HEK293T (cell line): ENCODE data around the gene ZNF331.

Experiments
- CTCF ChIA-PET: fragments of 350-600 bp; formaldehyde crosslinking; extraction: SDS; loops from one replicate; lab custom pipeline; 2021; ENCODE audit warnings: antibody characterized with exemption, inconsistent platforms; lab: Yijun Ruan, JAX
- POLR2A ChIA-PET: fragments of 350-600 bp; formaldehyde crosslinking; extraction: SDS; loops from one replicate; lab custom pipeline; 2020; ENCODE audit warnings: antibody characterized with exemption, inconsistent platforms; lab: Yijun Ruan, JAX
- DNase-seq: peaks from one replicate; pipeline ENCODE4 v3.0.0; 2012; ENCODE audit warnings: mixed read lengths; ENCODE audit errors: extremely low spot score
- ARNT ChIP-seq: fragments of 450-650 bp; IDR thresholded peaks from 2 replicates; pipeline ENCODE4 v1.6.1; 2017; ENCODE audit warnings: mild to moderate bottlenecking
- BHLHE40 ChIP-seq: fragments of 450-650 bp; IDR thresholded peaks from 2 replicates; pipeline ENCODE4 v1.6.1; 2016; ENCODE audit warnings: mild to moderate bottlenecking, moderate library complexity, borderline replicate concordance
- CTBP1 ChIP-seq: fragments of 450-650 bp; IDR thresholded peaks from 2 replicates; pipeline ENCODE4 v1.6.1; 2016; ENCODE audit warnings: borderline replicate concordance
- ELF4 ChIP-seq: fragments of 450-650 bp; IDR thresholded peaks from 2 replicates; pipeline ENCODE4 v1.6.1; 2017; ENCODE audit warnings: antibody characterized with exemption
- FOXA1 ChIP-seq: fragments of 450-650 bp; IDR thresholded peaks from 2 replicates; pipeline ENCODE4 v1.6.1; 2016; ENCODE audit warnings: mild to moderate bottlenecking
- FOXK2 ChIP-seq: fragments of 450-650 bp; IDR thresholded peaks from 2 replicates; pipeline ENCODE4 v1.6.1; 2016; ENCODE audit warnings: mild to moderate bottlenecking
- FOXM1 ChIP-seq: fragments of 450-650 bp; IDR thresholded peaks from 2 replicates; pipeline ENCODE4 v1.6.1; 2017; ENCODE audit warnings: mild to moderate bottlenecking, borderline replicate concordance
- HDGF ChIP-seq: fragments of 450-650 bp; IDR thresholded peaks from 2 replicates; pipeline ENCODE4 v1.6.1; 2017; ENCODE audit warnings: antibody characterized with exemption, borderline replicate concordance
- L3MBTL2 ChIP-seq: fragments of 450-650 bp; conservative IDR thresholded peaks from 2 replicates; pipeline ENCODE4 v1.6.1; 2016; ENCODE audit warnings: mild to moderate bottlenecking
- LEF1 ChIP-seq: fragments of 450-650 bp; IDR thresholded peaks from 2 replicates; pipeline ENCODE4 v1.6.1; 2017; ENCODE audit warnings: mild to moderate bottlenecking, borderline replicate concordance
- NFRKB ChIP-seq: fragments of 450-650 bp; IDR thresholded peaks from 2 replicates; pipeline ENCODE4 v1.6.1; 2016; ENCODE audit warnings: mild to moderate bottlenecking, moderate library complexity
- SP1 ChIP-seq: fragments of 450-650 bp; IDR thresholded peaks from 2 replicates; pipeline ENCODE4 v1.6.1; 2017
- SUZ12 ChIP-seq: fragments of 450-650 bp; IDR thresholded peaks from 2 replicates; pipeline ENCODE4 v1.6.1; 2016; ENCODE audit warnings: mild to moderate bottlenecking
- TARDBP ChIP-seq: fragments of 450-650 bp; IDR thresholded peaks from 2 replicates; pipeline ENCODE4 v1.6.1; 2016
- ZNF384 ChIP-seq: fragments of 450-650 bp; IDR thresholded peaks from 2 replicates; pipeline ENCODE4 v1.6.1; 2016
- TF ChIP-seq, protein P1 (sequence below): fragments of 450-650 bp; IDR thresholded peaks from 2 replicates; pipeline ENCODE4 v1.6.1; 2016

Gene ZNF331

DNA sequence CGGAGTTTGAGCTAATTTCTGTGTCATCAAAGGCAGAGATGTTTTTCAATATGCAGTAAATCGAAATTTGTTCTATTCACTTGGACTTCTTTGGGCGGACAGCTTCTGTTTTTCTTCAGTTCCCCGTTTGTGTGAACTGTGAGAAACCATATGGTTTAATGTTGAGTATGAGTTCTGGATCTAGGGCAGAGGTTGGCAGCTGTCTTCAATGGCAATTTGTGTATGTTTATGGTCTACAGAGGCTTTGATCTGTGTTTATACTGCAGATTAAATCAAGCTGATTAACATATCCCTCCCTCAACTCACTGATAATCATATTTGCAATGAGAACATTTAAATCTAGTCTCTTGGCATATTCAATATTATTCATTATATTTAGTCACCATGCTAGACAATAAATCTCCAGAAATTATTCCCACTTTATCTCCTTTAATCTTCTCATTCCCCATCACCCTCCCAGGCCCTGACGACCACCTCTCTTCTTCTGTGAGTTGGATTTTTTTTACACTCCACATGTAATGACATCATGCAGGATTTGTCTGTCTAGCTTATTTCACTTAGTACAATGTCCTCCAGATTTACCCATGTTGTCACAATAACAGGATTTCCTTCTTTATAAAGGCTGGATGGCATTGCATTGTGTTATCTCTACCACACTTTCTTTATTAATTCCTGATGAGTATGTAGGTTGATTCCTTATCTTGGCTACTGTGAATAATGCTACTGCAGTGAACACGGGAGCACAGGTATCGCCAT lies 9.0 kb downstream of the ZNF331 start:
- CTCF ChIA-PET = no interaction called here
- DNase-seq = no peak
- POLR2A ChIA-PET = no interaction called here
- TF ChIP-seq L3MBTL2 = no peak

DNA sequence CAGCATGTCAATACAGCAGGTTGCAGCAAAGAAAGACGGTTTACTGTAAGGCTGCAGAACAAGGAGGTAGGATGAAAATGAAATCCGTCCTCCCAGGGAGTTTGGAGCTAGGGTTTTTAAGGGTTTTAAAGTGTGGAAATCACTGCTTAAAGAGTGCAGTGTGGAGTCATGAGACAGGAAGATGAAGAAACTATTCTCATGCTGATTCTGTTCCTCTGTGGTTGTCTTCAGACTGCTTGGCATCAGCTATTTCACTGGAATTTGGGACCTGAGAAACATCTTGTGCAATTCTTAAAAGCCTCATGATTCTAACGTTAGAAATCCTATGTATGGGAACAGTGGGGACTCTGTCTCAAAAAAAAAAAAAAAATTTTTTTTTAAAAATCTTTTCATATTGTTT lies 11.4 kb downstream of the ZNF331 start:
- TF ChIP-seq, protein P1, sequence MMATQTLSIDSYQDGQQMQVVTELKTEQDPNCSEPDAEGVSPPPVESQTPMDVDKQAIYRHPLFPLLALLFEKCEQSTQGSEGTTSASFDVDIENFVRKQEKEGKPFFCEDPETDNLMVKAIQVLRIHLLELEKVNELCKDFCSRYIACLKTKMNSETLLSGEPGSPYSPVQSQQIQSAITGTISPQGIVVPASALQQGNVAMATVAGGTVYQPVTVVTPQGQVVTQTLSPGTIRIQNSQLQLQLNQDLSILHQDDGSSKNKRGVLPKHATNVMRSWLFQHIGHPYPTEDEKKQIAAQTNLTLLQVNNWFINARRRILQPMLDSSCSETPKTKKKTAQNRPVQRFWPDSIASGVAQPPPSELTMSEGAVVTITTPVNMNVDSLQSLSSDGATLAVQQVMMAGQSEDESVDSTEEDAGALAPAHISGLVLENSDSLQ = no peak
- TF ChIP-seq CTBP1 (no peak), ARNT (no peak), TARDBP (no peak)
- ChIA-PET CTCF (no interaction called here), POLR2A (interaction anchor here (1.3 kb wide), 1 partner anchor 28 kb away, joined by 3 read pairs; no protein-coding TSS in a partner anchor)
- DNase-seq = no peak

DNA sequence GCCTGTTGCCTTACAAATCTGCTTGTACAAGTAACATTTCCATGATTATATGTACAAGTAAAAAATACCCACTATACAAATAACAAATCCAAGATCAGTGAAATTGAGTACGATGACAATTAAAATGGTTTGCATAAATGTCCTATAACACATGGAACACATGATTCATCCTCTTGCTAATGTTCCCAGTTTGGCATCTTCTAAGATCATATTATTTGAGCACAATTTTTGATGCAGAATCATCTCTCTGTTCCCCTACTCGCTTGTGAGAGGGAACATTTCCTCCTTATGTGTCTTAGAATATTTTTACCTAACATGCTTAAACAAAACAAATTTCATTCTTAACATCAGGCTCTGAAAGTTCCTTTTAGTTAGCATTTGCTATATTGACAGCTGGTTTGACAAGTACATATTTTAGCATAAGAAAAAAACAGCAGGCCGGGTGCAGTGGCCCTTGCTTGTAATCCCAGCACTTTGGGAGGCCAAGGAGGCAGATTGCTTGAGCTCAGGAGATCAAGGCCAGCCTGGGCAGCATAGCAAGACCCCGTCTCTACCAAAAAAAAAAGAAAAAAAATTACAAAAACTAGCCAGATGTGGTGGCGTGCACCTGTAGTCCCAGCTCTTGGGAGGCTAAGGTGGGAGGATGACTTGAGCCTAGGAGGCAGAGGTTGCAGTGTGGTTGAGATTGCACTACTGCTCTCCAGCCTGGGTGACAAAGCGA lies 14.2 kb downstream of the ZNF331 start:
- TF ChIP-seq FOXM1 (no peak), FOXA1 (no peak), NFRKB (no peak), BHLHE40 (no peak), HDGF (no peak), CTBP1 (no peak), ARNT (no peak)
- TF ChIP-seq, protein P1 = no peak
- POLR2A ChIA-PET = no interaction called here
- no peak for DNase-seq
- CTCF ChIA-PET = no interaction called here

DNA sequence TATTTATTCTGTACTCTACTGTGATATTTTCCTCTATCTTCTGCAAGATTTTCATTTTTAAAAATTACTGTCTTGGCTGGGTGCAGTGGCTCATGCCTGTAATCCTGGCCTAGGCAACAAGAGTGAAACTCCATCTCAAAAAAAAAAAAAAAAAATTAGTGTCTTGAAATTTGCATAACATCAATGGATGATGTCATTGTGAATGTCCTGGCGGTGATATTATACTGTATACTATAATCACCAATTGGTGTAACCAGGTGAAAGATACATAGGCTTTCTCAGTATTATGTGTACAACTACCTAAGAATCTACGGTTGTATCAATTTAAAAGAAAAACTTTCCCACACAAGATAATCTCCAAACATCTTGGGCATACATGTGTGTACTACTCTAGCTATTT lies 15.2 kb downstream of the ZNF331 start:
- DNase-seq = no peak
- TF ChIP-seq BHLHE40 = no peak
- no peak for TF ChIP-seq L3MBTL2
- TF ChIP-seq SP1 = no peak
- TF ChIP-seq HDGF = no peak
- TF ChIP-seq, protein P1 = no peak
- TF ChIP-seq LEF1 = no peak
- no peak for TF ChIP-seq TARDBP
- TF ChIP-seq CTBP1 = no peak
- no peak for TF ChIP-seq SUZ12
- no peak for TF ChIP-seq FOXK2
- no peak for TF ChIP-seq FOXM1
- TF ChIP-seq ARNT = no peak
- TF ChIP-seq FOXA1 = no peak
- TF ChIP-seq ELF4 = no peak
- no peak for TF ChIP-seq ZNF384
- no peak for TF ChIP-seq NFRKB
- ChIA-PET CTCF (no interaction called here), POLR2A (no interaction called here)

DNA sequence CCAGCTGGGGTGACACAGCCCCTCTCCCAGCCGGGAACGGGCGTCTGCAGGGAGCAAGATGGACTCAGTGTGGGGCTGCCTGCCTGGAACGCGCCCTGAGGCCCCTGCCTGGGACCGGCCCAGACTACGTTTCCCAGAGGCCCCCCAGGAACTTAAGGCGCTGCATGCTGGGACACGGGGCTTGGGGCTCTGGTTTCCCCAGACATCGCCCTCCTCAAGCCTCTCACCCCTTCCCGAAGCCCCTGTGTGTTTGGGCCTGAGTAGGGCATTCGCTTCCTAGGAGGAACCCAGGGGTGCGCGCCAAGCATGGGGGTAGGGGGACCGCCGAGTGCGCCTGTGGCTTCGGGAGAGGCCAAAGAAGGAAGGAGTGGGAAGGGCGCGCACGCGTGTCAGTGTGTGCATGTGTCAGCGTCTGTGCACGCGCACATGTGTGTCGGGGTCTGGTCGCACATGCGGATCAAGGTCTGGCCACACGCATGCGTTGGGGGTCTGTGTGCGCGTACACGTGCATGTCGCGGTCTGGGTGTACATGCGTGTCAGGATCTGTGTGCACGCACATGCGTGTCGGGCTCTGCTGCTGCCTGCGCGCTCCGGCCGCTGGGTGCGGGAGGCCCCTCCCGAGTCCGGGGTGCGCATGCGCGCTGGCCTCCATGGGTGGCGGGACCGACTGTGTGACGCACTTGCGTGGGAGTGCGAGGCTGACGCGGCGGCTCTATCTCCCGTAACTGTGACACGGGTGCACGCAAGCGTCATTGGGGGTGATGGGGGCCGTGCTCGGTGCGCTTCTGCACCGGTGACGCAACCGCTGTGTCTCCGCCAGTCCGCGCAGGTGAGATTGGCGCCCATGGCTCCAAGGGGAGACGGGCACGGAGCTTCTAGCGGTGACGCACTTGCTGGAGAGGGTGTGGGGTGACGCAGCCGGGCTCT lies 16.2 kb downstream of the ZNF331 start:
- ChIA-PET POLR2A (no interaction called here), CTCF (no interaction called here)
- DNase-seq = no peak
- TF ChIP-seq FOXM1 (no peak), TARDBP (no peak), L3MBTL2 (no peak), BHLHE40 (no peak)

DNA sequence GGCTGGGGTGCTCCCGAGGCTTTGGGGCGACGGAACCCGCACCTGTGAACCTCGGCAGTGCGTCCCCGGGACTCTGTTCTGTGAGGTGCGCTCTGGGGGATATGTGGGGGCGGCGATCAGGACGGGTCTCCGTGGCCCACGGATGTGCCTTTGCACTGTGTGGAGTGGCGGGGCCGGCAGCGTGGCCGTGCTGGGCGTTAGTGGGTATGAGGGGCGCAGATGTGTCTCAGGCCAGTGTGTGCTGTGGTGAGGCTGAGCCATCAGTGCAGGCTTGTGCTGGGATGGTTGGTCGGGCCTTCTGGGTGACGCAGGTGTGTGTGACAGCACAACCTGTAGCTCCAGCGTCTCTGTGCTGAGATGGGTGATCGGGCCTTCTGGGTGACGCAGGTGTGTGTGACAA lies 16.9 kb downstream of the ZNF331 start:
- DNase-seq = no peak
- no peak for TF ChIP-seq FOXA1
- no peak for TF ChIP-seq ZNF384
- no peak for TF ChIP-seq BHLHE40
- no peak for TF ChIP-seq LEF1
- no peak for TF ChIP-seq NFRKB
- TF ChIP-seq L3MBTL2 = no peak
- TF ChIP-seq SP1 = no peak
- TF ChIP-seq, protein P1 = no peak
- no peak for TF ChIP-seq HDGF
- TF ChIP-seq TARDBP = no peak
- no peak for TF ChIP-seq SUZ12
- TF ChIP-seq ELF4 = no peak
- TF ChIP-seq ARNT = no peak
- no peak for TF ChIP-seq CTBP1
- POLR2A ChIA-PET = no interaction called here
- CTCF ChIA-PET = no interaction called here
